ENCODE measurements around the gene TRIM31. TPM values are rescaled to one million over a fixed set of nuclear protein-coding genes. Genes with fewer than 3 reads are reported as not detected.

The TRIM31 gene
- total and polyA plus RNA-seq, 2 donors (not counting 3 experiments of a cell fraction or from before 2014, with no cell fraction given): not detected

DNA sequence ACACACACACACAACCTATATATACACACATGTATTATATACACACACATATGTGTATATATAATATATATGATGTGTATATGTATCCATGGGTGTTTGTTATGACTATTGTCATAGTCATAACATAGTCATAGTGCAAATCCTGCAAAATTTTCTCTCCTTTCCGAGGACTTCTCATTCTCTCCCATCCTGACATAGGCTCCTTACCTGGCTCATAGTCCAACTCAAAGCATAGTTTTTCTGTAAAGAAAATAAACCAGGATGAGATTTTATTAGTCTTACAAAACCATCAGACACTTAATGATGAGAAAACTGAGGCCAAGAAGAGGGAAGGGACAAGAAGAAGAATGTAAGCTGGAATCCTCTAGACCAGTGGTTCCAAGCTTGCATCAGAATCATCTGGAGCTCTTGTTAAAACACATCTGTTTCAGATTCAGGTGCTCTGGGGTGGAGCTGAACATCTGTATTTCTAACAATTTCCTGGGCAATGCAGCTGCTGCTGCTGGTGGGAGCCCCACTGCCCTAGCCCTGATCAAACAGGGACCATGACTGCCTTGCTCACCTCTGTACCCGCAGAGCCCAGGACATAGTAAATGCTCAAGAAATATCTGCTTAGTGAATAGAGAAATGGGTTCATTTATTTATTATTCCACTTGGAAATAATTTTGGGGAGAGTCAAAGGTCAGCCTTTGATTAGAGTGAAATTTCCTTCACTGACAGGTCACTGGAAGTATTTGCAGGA lies 42.8 kb upstream of the TRIM31 start:
- no peak for DNase-seq (ENCODE audit: low read depth, low spot score)

More for the DNA sequence above, 42.8 kb upstream of the TRIM31 start:
- intact Hi-C loops (cut with micrococcal nuclease) (no loop called here), dilution Hi-C loops (cut with MboI; ENCODE audit: extremely low pct_ligation_motif_present, low sequenced_read_pairs) (no loop called here)
- CTCF ChIA-PET: no interaction called here
- POLR2A ChIA-PET: no interaction called here
- no peak overlapping the region for H3K27ac ChIP-seq (ENCODE audit: insufficient read depth, low read depth, low read length)
- H3K9ac ChIP-seq (replicated peaks; ENCODE audit: extremely low read depth, insufficient read depth, low read length): no peak overlapping the region
- no peaks in the 10 kb centered on the region for H3K36me3 ChIP-seq (ENCODE audit: control insufficient read depth in 2 of 2, extremely low read depth in 1 of 2, insufficient read depth in 2 of 2, low read length in 2 of 2)
- TF ChIP-seq FOS (IDR thresholded peaks at IDR 0.05; ENCODE audit: borderline replicate concordance, insufficient read depth, low read length) (no peak), POLR2AphosphoS5 (IDR thresholded peaks at IDR 0.05; ENCODE audit: insufficient read depth, low read depth, low read length) (no peak)
- TF ChIP-seq, protein P1, sequence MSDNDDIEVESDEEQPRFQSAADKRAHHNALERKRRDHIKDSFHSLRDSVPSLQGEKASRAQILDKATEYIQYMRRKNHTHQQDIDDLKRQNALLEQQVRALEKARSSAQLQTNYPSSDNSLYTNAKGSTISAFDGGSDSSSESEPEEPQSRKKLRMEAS (IDR thresholded peaks at IDR 0.05; ENCODE audit: insufficient read depth, insufficient read length): no peak
- TF ChIP-seq, protein P2, sequence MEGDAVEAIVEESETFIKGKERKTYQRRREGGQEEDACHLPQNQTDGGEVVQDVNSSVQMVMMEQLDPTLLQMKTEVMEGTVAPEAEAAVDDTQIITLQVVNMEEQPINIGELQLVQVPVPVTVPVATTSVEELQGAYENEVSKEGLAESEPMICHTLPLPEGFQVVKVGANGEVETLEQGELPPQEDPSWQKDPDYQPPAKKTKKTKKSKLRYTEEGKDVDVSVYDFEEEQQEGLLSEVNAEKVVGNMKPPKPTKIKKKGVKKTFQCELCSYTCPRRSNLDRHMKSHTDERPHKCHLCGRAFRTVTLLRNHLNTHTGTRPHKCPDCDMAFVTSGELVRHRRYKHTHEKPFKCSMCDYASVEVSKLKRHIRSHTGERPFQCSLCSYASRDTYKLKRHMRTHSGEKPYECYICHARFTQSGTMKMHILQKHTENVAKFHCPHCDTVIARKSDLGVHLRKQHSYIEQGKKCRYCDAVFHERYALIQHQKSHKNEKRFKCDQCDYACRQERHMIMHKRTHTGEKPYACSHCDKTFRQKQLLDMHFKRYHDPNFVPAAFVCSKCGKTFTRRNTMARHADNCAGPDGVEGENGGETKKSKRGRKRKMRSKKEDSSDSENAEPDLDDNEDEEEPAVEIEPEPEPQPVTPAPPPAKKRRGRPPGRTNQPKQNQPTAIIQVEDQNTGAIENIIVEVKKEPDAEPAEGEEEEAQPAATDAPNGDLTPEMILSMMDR (IDR thresholded peaks at IDR 0.05; ENCODE audit: extremely low read depth in 1 of 2, insufficient read depth in 1 of 2, low read depth in 1 of 2, low read length in 2 of 2): no peak
- no peak overlapping the region for H2AFZ ChIP-seq (ENCODE audit: low read depth, low read length)
- H3K9me3 ChIP-seq (replicated peaks; ENCODE audit: control insufficient read depth, insufficient read depth, low read length): no peaks in the 10 kb centered on the region
- peaks cover 8% of the 10 kb centered on the region for H3K4me1 ChIP-seq (ENCODE audit: control insufficient read depth, extremely low read depth, insufficient read depth, low read length)
- H3K4me2 ChIP-seq (ENCODE audit: insufficient read depth, low read length): peak overlapping the region; percentile 46
- H3K4me3 ChIP-seq (replicated peaks in 1 of 3; ENCODE audit: insufficient read depth in 1 of 3, low read depth in 1 of 3, low read length in 3 of 3): no peak overlapping the region
- no peak for FAIRE-seq
- H3K27me3 ChIP-seq (ENCODE audit: control insufficient read depth in 2 of 2, insufficient read depth in 2 of 2, low read length in 2 of 2): peaks cover 0 to 6% of the 10 kb centered on the region in 2 experiments
- H3K9me1 ChIP-seq (replicated peaks; ENCODE audit: control insufficient read depth, extremely low read depth, insufficient read depth, low read length): no peaks in the 10 kb centered on the region
- no TSS peak for BruUV-seq (replicated peaks)
- H3K79me2 ChIP-seq (ENCODE audit: control insufficient read depth, insufficient read depth, low read length): no peaks in the 10 kb centered on the region
- H4K20me1 ChIP-seq (replicated peaks; ENCODE audit: control insufficient read depth, extremely low read depth, insufficient read depth, low read length): no peaks in the 10 kb centered on the region

All from endothelial cell of umbilical vein (primary cell).